Measurements from ENCODE around the gene SAMHD1.

- TF ChIP-seq CTCF (IDR thresholded peaks at IDR 0.05) = no peak
- TF ChIP-seq POLR2A (IDR thresholded peaks at IDR 0.05) = no peak
Measured at GRCh38 chr20:36895036-36895435, 56.5 kb downstream of the SAMHD1 start.
